Measurements from ENCODE around the gene CELF1.

Gene CELF1

DNA sequence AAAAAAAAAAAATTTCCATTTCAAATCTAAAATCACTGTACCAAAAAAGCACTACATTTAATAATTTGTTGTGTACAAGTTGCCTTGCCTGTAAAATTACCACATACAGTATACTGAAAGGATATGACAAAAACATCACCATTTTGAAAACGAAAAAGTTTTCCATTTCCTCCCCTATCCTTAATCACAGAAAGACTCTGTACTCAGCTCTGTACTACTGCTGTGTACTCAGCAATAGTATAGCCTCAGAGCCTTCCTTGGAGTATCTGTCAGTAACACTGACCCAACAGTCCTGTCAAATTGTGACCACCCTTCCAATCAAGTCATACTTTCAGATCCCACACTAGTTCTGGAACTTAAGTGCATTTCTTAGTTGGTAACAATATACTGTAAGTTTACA lies 48.0 kb downstream of the CELF1 start:
- Histone ChIP-seq H3K36me3 (peaks cover 19% of the 10 kb centered on the region), H3K4me3 (ENCODE audit: low read depth, low read length) (no peak overlapping the region), H3K27ac (no peak overlapping the region), H3K27me3 (ENCODE audit: insufficient read depth, low read depth, severe bottlenecking) (no peaks in the 10 kb centered on the region), H3K9me3 (ENCODE audit: severe bottlenecking) (no peaks in the 10 kb centered on the region)
- no peak for DNase-seq
- TF ChIP-seq CTCF (IDR thresholded peaks at IDR 0.05; ENCODE audit: low read depth, low read length), result no peak

- DNase-seq, result no peak
- no peak overlapping the region for H3K4me3 ChIP-seq (ENCODE audit: low read depth, low read length)
Observed at GRCh38 chr11:47503227-47503626, 49.7 kb downstream of the CELF1 start.

GRCh38 chr11:47502767-47503166 lies 50.2 kb downstream of the CELF1 start:
- Histone ChIP-seq H3K36me3 (peaks cover 23% of the 10 kb centered on the region), H3K9me3 (ENCODE audit: severe bottlenecking) (no peaks in the 10 kb centered on the region), H3K27me3 (ENCODE audit: insufficient read depth, low read depth, severe bottlenecking) (no peaks in the 10 kb centered on the region), H3K4me3 (ENCODE audit: low read depth, low read length) (no peak overlapping the region), H3K27ac (no peak overlapping the region)
- no peak for TF ChIP-seq CTCF (IDR thresholded peaks at IDR 0.05; ENCODE audit: low read depth, low read length)
- no peak for DNase-seq

More at GRCh38 chr11:47503227-47503626, 49.7 kb downstream of the CELF1 start:
- Histone ChIP-seq H3K9me3 (ENCODE audit: severe bottlenecking) (no peaks in the 10 kb centered on the region), H3K27me3 (ENCODE audit: insufficient read depth, low read depth, severe bottlenecking) (no peaks in the 10 kb centered on the region), H3K27ac (no peak overlapping the region), H3K36me3 (peaks cover 23% of the 10 kb centered on the region)
- no peak for TF ChIP-seq CTCF (IDR thresholded peaks at IDR 0.05; ENCODE audit: low read depth, low read length)

GRCh38 chr11:47501101-47501500 lies 51.8 kb downstream of the CELF1 start:
- Histone ChIP-seq H3K9me3 (ENCODE audit: severe bottlenecking) (no peaks in the 10 kb centered on the region), H3K36me3 (peaks cover 28% of the 10 kb centered on the region), H3K27me3 (ENCODE audit: insufficient read depth, low read depth, severe bottlenecking) (no peaks in the 10 kb centered on the region), H3K27ac (no peak overlapping the region), H3K4me3 (ENCODE audit: low read depth, low read length) (no peak overlapping the region)
- no peak for TF ChIP-seq CTCF (IDR thresholded peaks at IDR 0.05; ENCODE audit: low read depth, low read length)
- DNase-seq, result no peak

DNA sequence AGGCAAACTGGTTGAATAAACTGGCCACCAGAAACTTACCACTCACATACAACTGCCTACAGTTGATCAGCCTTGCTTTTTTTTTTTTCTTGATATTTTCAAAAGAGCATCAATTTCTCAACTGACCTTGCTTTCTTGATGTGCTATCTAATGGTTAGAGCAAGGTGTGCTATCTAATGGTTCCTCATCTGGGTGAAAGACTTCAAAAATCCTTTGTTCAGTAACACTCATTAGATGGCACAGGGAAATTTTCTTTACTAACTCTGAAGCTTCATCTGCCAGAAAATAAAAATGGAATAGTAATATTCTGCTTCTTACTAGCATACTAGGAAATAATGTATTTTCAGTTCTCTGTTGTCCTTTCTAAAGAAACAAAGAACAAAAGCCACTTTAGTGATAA lies 52.8 kb downstream of the CELF1 start:
- Histone ChIP-seq H3K36me3 (peaks cover 32% of the 10 kb centered on the region), H3K9me3 (ENCODE audit: severe bottlenecking) (no peaks in the 10 kb centered on the region), H3K27me3 (ENCODE audit: insufficient read depth, low read depth, severe bottlenecking) (no peaks in the 10 kb centered on the region), H3K27ac (no peak overlapping the region), H3K4me3 (ENCODE audit: low read depth, low read length) (no peak overlapping the region)
- TF ChIP-seq CTCF (IDR thresholded peaks at IDR 0.05; ENCODE audit: low read depth, low read length), result no peak
- no peak for DNase-seq

- Histone ChIP-seq H3K36me3 (peaks cover 37% of the 10 kb centered on the region), H3K9me3 (ENCODE audit: severe bottlenecking) (no peaks in the 10 kb centered on the region)
- no peak for TF ChIP-seq CTCF (IDR thresholded peaks at IDR 0.05; ENCODE audit: low read depth, low read length)
Observed at GRCh38 chr11:47499614-47500013, 53.3 kb downstream of the CELF1 start.

More at GRCh38 chr11:47499614-47500013, 53.3 kb downstream of the CELF1 start:
- DNase-seq, result no peak
- Histone ChIP-seq H3K27ac (no peak overlapping the region), H3K4me3 (ENCODE audit: low read depth, low read length) (no peak overlapping the region), H3K27me3 (ENCODE audit: insufficient read depth, low read depth, severe bottlenecking) (no peaks in the 10 kb centered on the region)

Data from WERI-Rb-1 (cell line).